SK-N-SH (cell line): ENCODE measurements around the gene TGFA. TPM values are rescaled to one million over a fixed set of nuclear protein-coding genes. Genes with fewer than 3 reads are reported as not detected.

Source experiments
- CTCF ChIA-PET: fragments of 300-600, 350-600 bp; formaldehyde crosslinking; extraction: SDS; loops from one replicate; lab custom pipeline; 2021; lab: Yijun Ruan, JAX
- POLR2A ChIA-PET: fragments of 350-600 bp; sonication (Branson Sonifier 250); formaldehyde crosslinking; extraction: SDS; loops from one replicate; lab custom pipeline; 2020; ENCODE audit warnings: antibody characterized with exemption, inconsistent platforms; lab: Yijun Ruan, JAX
- DNase-seq: peaks from one replicate; pipeline ENCODE4 v3.0.0; 2012
- H2AFZ ChIP-seq: fragments of 200-600 bp; sonication (generic); 2 replicates; pipeline ENCODE4 v1.8.1; 2016; ENCODE audit warnings: antibody characterized with exemption, mild to moderate bottlenecking, low read depth
- H3F3A ChIP-seq: fragments of 200-600 bp; sonication (generic); replicated peaks from 2 replicates; pipeline ENCODE3; 2016; ENCODE audit warnings: antibody characterized with exemption, mild to moderate bottlenecking; ENCODE audit not compliant: insufficient read depth
- H3K27ac ChIP-seq, 2 experiments: fragments of 200-500 bp in 1 of 2; fragments of 200-600 bp in 1 of 2; sonication (Bioruptor generic) in 1 of 2; sonication (generic), shearing (Covaris generic) in 1 of 2; 2 replicates each; pipeline versions ENCODE4 v1.5.1 to v1.6.1; 2014 to 2016; ENCODE audit warnings: low read depth in 2 of 2, inconsistent platforms in 1 of 2, low read length in 1 of 2, mild to moderate bottlenecking in 1 of 2, mixed read lengths in 1 of 2
- H3K27me3 ChIP-seq: fragments of 200-600 bp; sonication (generic), shearing (Covaris generic); 2 replicates; pipeline ENCODE4 v1.6.1; 2016; ENCODE audit warnings: mixed run types; ENCODE audit not compliant: insufficient read depth
- H3K36me3 ChIP-seq, 2 experiments: fragments of 200-500 bp in 1 of 2; fragments of 200-600 bp in 1 of 2; sonication (Bioruptor generic) in 1 of 2; sonication (generic) in 1 of 2; replicated peaks in 1 of 2; 2 replicates each; pipeline versions ENCODE3 to v1.5.1; 2014 to 2016; ENCODE audit warnings: low read length in 1 of 2, mild to moderate bottlenecking in 1 of 2; ENCODE audit not compliant: insufficient read depth in 2 of 2, control insufficient read depth in 1 of 2
- H3K4me1 ChIP-seq, 2 experiments: fragments of 200-500 bp in 1 of 2; fragments of 200-600 bp in 1 of 2; sonication (Bioruptor generic) in 1 of 2; sonication (generic), shearing (Covaris generic) in 1 of 2; 2 replicates each; pipeline versions ENCODE4 v1.5.1 to v1.6.1; 2014 to 2016; ENCODE audit warnings: low read depth in 1 of 2, low read length in 1 of 2, mixed run types in 1 of 2; ENCODE audit not compliant: insufficient read depth in 2 of 2, control insufficient read depth in 1 of 2
- H3K4me2 ChIP-seq: fragments of 200-600 bp; sonication (generic), shearing (Covaris generic); 2 replicates; pipeline ENCODE4 v1.6.1; 2017; ENCODE audit warnings: mixed run types
- H3K4me3 ChIP-seq, 2 experiments: fragments of 200-500 bp in 1 of 2; fragments of 200-600 bp in 1 of 2; sonication (Bioruptor generic) in 1 of 2; sonication (generic), shearing (Covaris generic) in 1 of 2; 2 replicates each; pipeline versions ENCODE4 v1.5.1 to v1.8.1; 2014 to 2016; ENCODE audit warnings: low read depth in 2 of 2, inconsistent platforms in 1 of 2, low read length in 1 of 2, mild to moderate bottlenecking in 1 of 2, mixed read lengths in 1 of 2, moderate library complexity in 1 of 2
- H3K79me2 ChIP-seq: fragments of 200-600 bp; sonication (generic); 2 replicates; pipeline ENCODE4 v1.8.1; 2017; ENCODE audit warnings: mild to moderate bottlenecking; ENCODE audit not compliant: insufficient read depth
- H3K9ac ChIP-seq: fragments of 200-600 bp; sonication (generic); 2 replicates; pipeline ENCODE4 v1.6.1; 2017; ENCODE audit warnings: mixed run types
- H3K9me2 ChIP-seq: fragments of 200-600 bp; sonication (generic); 2 replicates; pipeline ENCODE4 v1.6.1; 2017; ENCODE audit warnings: mixed run types
- H3K9me3 ChIP-seq: fragments of 200-600 bp; sonication (generic); 2 replicates; pipeline ENCODE4 v1.6.1; 2017; ENCODE audit warnings: mixed run types, mild to moderate bottlenecking, moderate library complexity
- H4K20me1 ChIP-seq: fragments of 200-600 bp; sonication (generic); 2 replicates; pipeline ENCODE4 v1.6.1; 2017; ENCODE audit warnings: mild to moderate bottlenecking, mixed run types; ENCODE audit not compliant: insufficient read depth
- GABPA ChIP-seq: IDR thresholded peaks from 2 replicates; pipeline ENCODE4 v1.4.0; 2012; ENCODE audit warnings: low read depth, mild to moderate bottlenecking
- PBX3 ChIP-seq: IDR thresholded peaks from 2 replicates; pipeline ENCODE4; 2012
- POLR2AphosphoS5 ChIP-seq: IDR thresholded peaks from 2 replicates; pipeline ENCODE4 v1.6.1; 2012; ENCODE audit warnings: low read depth, low read length
- RAD21 ChIP-seq: IDR thresholded peaks from 2 replicates; pipeline ENCODE4 v1.6.1; 2012; ENCODE audit warnings: mild to moderate bottlenecking, low read length
- RFX5 ChIP-seq: IDR thresholded peaks from 2 replicates; pipeline ENCODE4 v1.6.1; 2012; ENCODE audit warnings: mild to moderate bottlenecking, improper control_type of control experiment, low read length
- SIN3A ChIP-seq: IDR thresholded peaks from 2 replicates; pipeline ENCODE4 v1.6.1; 2012; ENCODE audit warnings: low read depth, mild to moderate bottlenecking, low read length, moderate library complexity, borderline replicate concordance
- SMC3 ChIP-seq: IDR thresholded peaks from 2 replicates; pipeline ENCODE4 v1.6.1; 2012; ENCODE audit warnings: low read depth, low read length, improper control_type of control experiment
- USF1 ChIP-seq: IDR thresholded peaks from 2 replicates; pipeline ENCODE4 v1.4.0; 2012; ENCODE audit warnings: low read depth, borderline replicate concordance
- USF2 ChIP-seq: fragments of 150-350 bp; IDR thresholded peaks from 2 replicates; pipeline ENCODE4 v1.6.1; 2017; ENCODE audit warnings: antibody characterized with exemption, low read length, low read depth, borderline replicate concordance
- WGBS: methylation state at CpG from one replicate; pipeline ENCODE4 v1.1.6; 2017; ENCODE audit warnings: low lambda C conversion rate; 5-methylcytosine and 5-hydroxymethylcytosine counted together
- polyA plus RNA-seq, 3 experiments: library from polyadenylated mRNA; depleted of rRNA; stranded (reverse); fragments of >200 nt; gene quantifications; 2 replicates each; pipeline ENCODE4 v1.2.3, GENCODE V29; 2012

TGFA gene
- polyA plus RNA-seq, 1 of the 3 experiments (the other 2 are of a cell fraction): not detected

GRCh38 chr2:70472221-70472890, 81.3 kb downstream of the TGFA start:
- no peak for DNase-seq
- H3K4me1 ChIP-seq: peaks cover 0 to 16% of the 10 kb centered on the region in 2 experiments; a peak in 2 of 4 replicates
- TF ChIP-seq SIN3A (no peak), USF1 (no peak), USF2 (no peak), RAD21 (no peak)
- TF ChIP-seq, all 33 proteins: peak for 0
- no peaks in the 10 kb centered on the region for H4K20me1 ChIP-seq
- CTCF ChIA-PET: interaction anchor here (0.8 kb wide), 1 partner anchor 26 kb away, joined by 3 read pairs; no protein-coding TSS in a partner anchor
- H3K4me2 ChIP-seq: no peak overlapping the region
- no peaks in the 10 kb centered on the region for H3K9me2 ChIP-seq
- H3K79me2 ChIP-seq: no peaks in the 10 kb centered on the region
- H3K27ac ChIP-seq: no peak overlapping the region
- no peaks in the 10 kb centered on the region; the same call in 1 of the 2 replicates for H3K27me3 ChIP-seq
- 43% methylated on average over 8 of the region's 9 CpGs for whole genome bisulfite sequencing
- no peak overlapping the region for H3K9ac ChIP-seq
- no peaks in the 10 kb centered on the region for H3F3A ChIP-seq
- no peaks in the 10 kb centered on the region for H3K36me3 ChIP-seq
- POLR2A ChIA-PET: no interaction called here
- no peak overlapping the region for H2AFZ ChIP-seq
- no peak overlapping the region for H3K4me3 ChIP-seq
- H3K9me3 ChIP-seq: no peaks in the 10 kb centered on the region

GRCh38 chr2:70471129-70471528, 82.5 kb downstream of the TGFA start:
- H3K27me3 ChIP-seq: no peaks in the 10 kb centered on the region; the same call in 1 of the 2 replicates
- ChIA-PET CTCF (interaction anchor here (1.0 to 1.4 kb wide), 2 partner anchors 9 to 33 kb away, joined by 3 to 5 read pairs; no protein-coding TSS in a partner anchor), POLR2A (no interaction called here)
- no peaks in the 10 kb centered on the region for H3F3A ChIP-seq
- no peak overlapping the region for H3K4me3 ChIP-seq
- no peak overlapping the region for H3K27ac ChIP-seq
- H3K9me3 ChIP-seq: no peaks in the 10 kb centered on the region
- no peaks in the 10 kb centered on the region for H3K79me2 ChIP-seq
- 38% methylated on average over 6 of the region's 7 CpGs for WGBS
- peaks cover 0 to 16% of the 10 kb centered on the region in 2 experiments; a peak in 2 of 4 replicates for H3K4me1 ChIP-seq
- no peak overlapping the region for H3K4me2 ChIP-seq
- DNase-seq: no peak
- H4K20me1 ChIP-seq: no peaks in the 10 kb centered on the region
- no peak overlapping the region for H3K9ac ChIP-seq
- H3K9me2 ChIP-seq: no peaks in the 10 kb centered on the region
- TF ChIP-seq PBX3: no peak
- TF ChIP-seq GABPA: no peak
- TF ChIP-seq SMC3: no peak
- TF ChIP-seq RFX5: no peak
- TF ChIP-seq POLR2AphosphoS5: no peak
- H3K36me3 ChIP-seq: no peaks in the 10 kb centered on the region
- H2AFZ ChIP-seq: no peak overlapping the region
